ENCODE results near the gene CPSF3. TPM values are rescaled to one million over a fixed set of nuclear protein-coding genes. Genes with fewer than 3 reads are reported as not detected.
"Not testable (repeated sequence)": the region's sequence is repeated elsewhere in the genome, so short reads cannot be mapped to it uniquely, and the experiment has no call there.

CPSF3 gene
- total RNA-seq, 1 donor: 38.4 TPM

DNA sequence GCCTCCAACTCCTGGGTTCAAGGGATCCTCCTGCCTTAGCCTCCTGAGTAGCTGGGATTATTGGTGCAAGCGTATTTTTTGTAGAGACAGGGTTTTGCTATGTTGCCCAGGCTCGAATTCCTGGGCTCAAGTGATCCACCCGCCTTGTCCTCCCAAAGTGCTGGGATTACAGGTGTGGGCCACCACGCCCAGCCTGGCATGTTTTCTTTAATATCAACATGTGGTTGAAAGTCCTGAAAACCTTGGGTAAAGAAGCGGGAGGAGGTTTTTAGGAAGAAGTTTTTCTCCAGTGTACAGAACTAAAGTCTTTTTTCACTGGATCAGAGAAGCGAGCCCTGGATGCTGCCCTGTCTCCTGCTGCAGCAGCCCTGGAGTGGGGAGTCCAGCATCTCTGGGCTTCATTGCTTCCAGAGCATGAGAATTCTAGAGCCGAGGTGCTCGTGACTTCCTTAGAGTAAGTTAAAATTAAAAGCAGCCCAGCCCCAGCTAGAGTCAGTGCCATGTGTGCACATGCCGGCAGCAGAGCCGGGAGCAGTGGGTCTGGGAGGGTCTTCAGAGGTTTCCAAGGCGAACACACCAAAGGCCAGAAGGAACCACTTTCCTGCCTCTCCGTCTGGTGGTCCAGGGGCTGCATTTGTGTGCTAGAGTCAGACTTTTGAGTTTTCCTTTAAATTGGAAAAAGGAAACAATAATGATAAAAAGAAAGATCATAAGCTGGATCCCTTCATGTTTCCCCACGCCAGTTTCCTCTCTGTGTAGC is 31.3 kb upstream of the CPSF3 start:
- H3K36me3 ChIP-seq (ENCODE audit: insufficient read depth, low read length): peaks cover 70% of the 10 kb centered on the region
- H3K27me3 ChIP-seq (ENCODE audit: insufficient read depth, low read length): no peaks in the 10 kb centered on the region
- H3K4me2 ChIP-seq (ENCODE audit: insufficient read depth, low read length): no peak overlapping the region
- H3K4me3 ChIP-seq (ENCODE audit: insufficient read depth, low read length): no peak overlapping the region
- H3K4me1 ChIP-seq (ENCODE audit: insufficient read depth, low read length): no peaks in the 10 kb centered on the region
- TF ChIP-seq, protein P1, sequence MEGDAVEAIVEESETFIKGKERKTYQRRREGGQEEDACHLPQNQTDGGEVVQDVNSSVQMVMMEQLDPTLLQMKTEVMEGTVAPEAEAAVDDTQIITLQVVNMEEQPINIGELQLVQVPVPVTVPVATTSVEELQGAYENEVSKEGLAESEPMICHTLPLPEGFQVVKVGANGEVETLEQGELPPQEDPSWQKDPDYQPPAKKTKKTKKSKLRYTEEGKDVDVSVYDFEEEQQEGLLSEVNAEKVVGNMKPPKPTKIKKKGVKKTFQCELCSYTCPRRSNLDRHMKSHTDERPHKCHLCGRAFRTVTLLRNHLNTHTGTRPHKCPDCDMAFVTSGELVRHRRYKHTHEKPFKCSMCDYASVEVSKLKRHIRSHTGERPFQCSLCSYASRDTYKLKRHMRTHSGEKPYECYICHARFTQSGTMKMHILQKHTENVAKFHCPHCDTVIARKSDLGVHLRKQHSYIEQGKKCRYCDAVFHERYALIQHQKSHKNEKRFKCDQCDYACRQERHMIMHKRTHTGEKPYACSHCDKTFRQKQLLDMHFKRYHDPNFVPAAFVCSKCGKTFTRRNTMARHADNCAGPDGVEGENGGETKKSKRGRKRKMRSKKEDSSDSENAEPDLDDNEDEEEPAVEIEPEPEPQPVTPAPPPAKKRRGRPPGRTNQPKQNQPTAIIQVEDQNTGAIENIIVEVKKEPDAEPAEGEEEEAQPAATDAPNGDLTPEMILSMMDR (IDR thresholded peaks at IDR 0.05; ENCODE audit: extremely low read depth, low read depth, low read length): no peak
- H3K9me3 ChIP-seq (ENCODE audit: low read depth, low read length): no peaks in the 10 kb centered on the region
- H3K27ac ChIP-seq (ENCODE audit: low read depth, low read length): no peak overlapping the region
- H3K79me2 ChIP-seq (ENCODE audit: insufficient read depth, low read length): no peaks in the 10 kb centered on the region
- peak; percentile 49 for DNase-seq (ENCODE audit: insufficient read length, low spot score, missing footprints)
- no peak overlapping the region for H2AFZ ChIP-seq (ENCODE audit: low read length)
- no peaks in the 10 kb centered on the region for H4K20me1 ChIP-seq (ENCODE audit: insufficient read depth, low read length)

DNA sequence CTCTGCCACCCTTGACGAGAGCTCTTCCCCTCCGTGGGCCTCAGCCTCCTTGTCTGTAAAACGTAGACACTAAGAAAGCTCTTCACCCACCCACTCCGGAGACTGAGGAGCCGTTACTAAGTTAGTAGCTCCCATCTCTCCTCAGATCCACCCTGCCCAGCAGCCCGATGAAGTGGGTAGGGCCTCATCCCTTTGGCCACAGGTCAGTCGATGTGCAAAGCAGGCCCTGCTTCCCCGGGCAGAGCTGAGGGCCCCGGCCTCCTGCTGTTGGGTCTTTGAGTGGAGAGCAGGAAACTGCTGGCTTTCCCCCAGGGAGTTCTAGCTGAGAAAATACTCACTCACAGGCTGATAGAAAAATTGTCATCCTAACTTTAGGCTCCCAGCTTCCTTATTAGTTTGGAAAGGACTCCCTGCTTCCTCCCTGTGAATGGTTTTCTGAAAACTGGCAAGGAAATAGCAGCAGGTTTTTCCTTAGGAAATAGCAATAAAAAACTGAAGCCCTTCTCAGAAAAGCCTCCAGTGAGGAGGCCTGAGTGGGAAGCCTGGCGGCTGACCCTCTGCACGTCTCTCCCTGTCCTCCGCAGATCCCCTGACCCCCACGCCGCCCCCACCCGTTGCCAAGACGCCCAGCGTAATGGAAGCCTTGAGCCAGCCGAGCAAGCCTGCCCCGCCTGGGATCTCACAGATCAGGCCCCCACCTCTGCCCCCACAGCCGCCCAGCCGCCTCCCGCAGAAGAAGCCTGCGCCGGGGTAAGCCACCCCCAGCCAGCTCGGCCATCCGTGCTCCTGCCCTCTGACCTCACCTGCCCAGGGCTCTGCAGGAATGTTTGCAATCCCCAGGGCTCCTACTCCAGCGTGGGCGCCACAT is 30.3 kb upstream of the CPSF3 start:
- H3K4me3 ChIP-seq (ENCODE audit: insufficient read depth, low read length): no peak overlapping the region
- no peaks in the 10 kb centered on the region for H3K4me1 ChIP-seq (ENCODE audit: insufficient read depth, low read length)
- no peaks in the 10 kb centered on the region for H4K20me1 ChIP-seq (ENCODE audit: insufficient read depth, low read length)
- peak; percentile 91 for DNase-seq (ENCODE audit: insufficient read length, low spot score, missing footprints)
- no peaks in the 10 kb centered on the region for H3K9me3 ChIP-seq (ENCODE audit: low read depth, low read length)
- H3K79me2 ChIP-seq (ENCODE audit: insufficient read depth, low read length): no peaks in the 10 kb centered on the region
- H3K27ac ChIP-seq (ENCODE audit: low read depth, low read length): no peak overlapping the region
- no peak overlapping the region for H3K4me2 ChIP-seq (ENCODE audit: insufficient read depth, low read length)
- TF ChIP-seq, protein P1 (IDR thresholded peaks at IDR 0.05; ENCODE audit: extremely low read depth, low read depth, low read length): no peak
- no peaks in the 10 kb centered on the region for H3K27me3 ChIP-seq (ENCODE audit: insufficient read depth, low read length)
- H3K36me3 ChIP-seq (ENCODE audit: insufficient read depth, low read length): peaks cover 65% of the 10 kb centered on the region
- H2AFZ ChIP-seq (ENCODE audit: low read length): peak overlapping the region; percentile 29

DNA sequence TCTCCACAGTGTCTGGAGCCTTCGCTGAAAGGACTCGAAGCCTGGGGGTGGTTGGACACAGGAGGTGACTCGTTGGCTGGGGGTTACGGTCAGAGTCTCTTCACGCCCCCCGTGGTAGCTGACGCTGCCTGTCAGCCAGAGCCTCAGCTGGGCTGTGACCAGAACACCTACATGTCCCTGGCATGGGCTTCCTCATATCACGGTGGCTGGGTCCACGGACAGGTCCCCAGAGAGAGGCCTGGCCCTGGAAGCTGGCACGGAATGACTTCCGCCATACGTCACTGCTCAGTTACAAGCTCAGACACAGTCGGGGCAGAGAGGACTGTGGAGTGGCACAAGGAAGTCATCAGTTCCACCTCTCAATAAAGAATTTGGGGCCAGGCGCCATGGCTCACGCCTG is 28.6 kb upstream of the CPSF3 start:
- TF ChIP-seq, protein P1 (IDR thresholded peaks at IDR 0.05; ENCODE audit: extremely low read depth, low read depth, low read length): no peak
- H3K9me3 ChIP-seq (ENCODE audit: low read depth, low read length): no peaks in the 10 kb centered on the region

DNA sequence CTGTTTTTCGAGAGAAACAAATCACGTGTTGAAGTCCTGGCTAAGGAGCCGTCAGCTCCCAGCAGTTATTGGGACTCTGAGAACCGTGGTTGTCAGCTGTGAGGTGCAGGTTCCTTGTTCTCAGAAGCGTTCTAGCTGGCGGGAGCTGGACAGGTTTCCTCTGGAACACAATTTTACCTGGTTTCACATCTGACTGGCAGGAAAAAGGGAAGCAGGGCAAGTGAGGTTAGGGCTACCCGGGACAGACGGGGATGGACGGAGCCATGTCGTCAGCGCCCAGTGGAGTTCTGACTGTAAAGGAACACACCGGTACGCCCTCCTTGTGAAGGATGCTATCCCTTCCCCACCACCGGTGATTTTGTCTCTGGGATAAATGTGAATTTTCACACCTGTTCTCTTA is 26.3 kb upstream of the CPSF3 start:
- Histone ChIP-seq H3K27ac (ENCODE audit: low read depth, low read length) (no peak overlapping the region), H3K9me3 (ENCODE audit: low read depth, low read length) (no peaks in the 10 kb centered on the region), H3K4me3 (ENCODE audit: insufficient read depth, low read length) (no peak overlapping the region), H4K20me1 (ENCODE audit: insufficient read depth, low read length) (no peaks in the 10 kb centered on the region), H3K36me3 (ENCODE audit: insufficient read depth, low read length) (peaks cover 57% of the 10 kb centered on the region), H3K4me2 (ENCODE audit: insufficient read depth, low read length) (no peak overlapping the region), H3K79me2 (ENCODE audit: insufficient read depth, low read length) (no peaks in the 10 kb centered on the region), H3K27me3 (ENCODE audit: insufficient read depth, low read length) (no peaks in the 10 kb centered on the region), H3K4me1 (ENCODE audit: insufficient read depth, low read length) (no peaks in the 10 kb centered on the region), H2AFZ (ENCODE audit: low read length) (no peak overlapping the region)
- TF ChIP-seq, protein P1 (IDR thresholded peaks at IDR 0.05; ENCODE audit: extremely low read depth, low read depth, low read length): no peak
- peak; percentile 32 for DNase-seq (ENCODE audit: insufficient read length, low spot score, missing footprints)

More for the DNA sequence above, 28.6 kb upstream of the CPSF3 start:
- Histone ChIP-seq H3K4me1 (ENCODE audit: insufficient read depth, low read length) (no peaks in the 10 kb centered on the region), H3K4me3 (ENCODE audit: insufficient read depth, low read length) (no peak overlapping the region), H3K36me3 (ENCODE audit: insufficient read depth, low read length) (peaks cover 58% of the 10 kb centered on the region), H3K79me2 (ENCODE audit: insufficient read depth, low read length) (no peaks in the 10 kb centered on the region), H3K4me2 (ENCODE audit: insufficient read depth, low read length) (no peak overlapping the region), H3K27ac (ENCODE audit: low read depth, low read length) (no peak overlapping the region), H2AFZ (ENCODE audit: low read length) (no peak overlapping the region), H4K20me1 (ENCODE audit: insufficient read depth, low read length) (no peaks in the 10 kb centered on the region), H3K27me3 (ENCODE audit: insufficient read depth, low read length) (no peaks in the 10 kb centered on the region)
- peak; percentile 54 for DNase-seq (ENCODE audit: insufficient read length, low spot score, missing footprints)

DNA sequence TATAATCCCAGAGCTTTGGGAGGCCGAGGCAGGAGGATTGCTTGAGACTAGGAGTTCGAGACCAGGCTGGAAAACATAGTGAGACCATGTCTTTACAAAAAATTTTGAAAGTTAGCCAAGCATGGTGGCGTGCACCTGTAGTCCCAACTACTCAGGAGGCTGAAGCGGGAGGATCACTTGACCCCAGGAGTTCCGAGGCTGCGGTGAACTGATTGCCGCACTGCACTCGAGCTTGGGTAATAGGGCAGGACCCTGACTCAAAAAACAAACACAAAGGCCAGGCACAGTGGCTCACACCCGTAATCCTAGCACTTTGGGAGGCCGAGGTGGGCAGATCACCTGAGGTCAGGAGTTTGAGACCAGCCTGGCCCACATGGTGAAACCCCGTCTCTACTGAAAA is 25.2 kb upstream of the CPSF3 start:
- H3K79me2 ChIP-seq (ENCODE audit: insufficient read depth, low read length); H3K4me1 ChIP-seq (ENCODE audit: insufficient read depth, low read length): not testable (repeated sequence)

More for the DNA sequence above, 25.2 kb upstream of the CPSF3 start:
- H4K20me1 ChIP-seq (ENCODE audit: insufficient read depth, low read length); H2AFZ ChIP-seq (ENCODE audit: low read length); H3K27me3 ChIP-seq (ENCODE audit: insufficient read depth, low read length); DNase-seq (ENCODE audit: insufficient read length, low spot score, missing footprints); H3K27ac ChIP-seq (ENCODE audit: low read depth, low read length); H3K4me2 ChIP-seq (ENCODE audit: insufficient read depth, low read length); H3K9me3 ChIP-seq (ENCODE audit: low read depth, low read length); H3K4me3 ChIP-seq (ENCODE audit: insufficient read depth, low read length): not testable (repeated sequence)
- H3K36me3 ChIP-seq (ENCODE audit: insufficient read depth, low read length): peaks cover 56% of the 10 kb centered on the region
